ENCODE measurements around the gene IKZF5.

Gene IKZF5

DNA sequence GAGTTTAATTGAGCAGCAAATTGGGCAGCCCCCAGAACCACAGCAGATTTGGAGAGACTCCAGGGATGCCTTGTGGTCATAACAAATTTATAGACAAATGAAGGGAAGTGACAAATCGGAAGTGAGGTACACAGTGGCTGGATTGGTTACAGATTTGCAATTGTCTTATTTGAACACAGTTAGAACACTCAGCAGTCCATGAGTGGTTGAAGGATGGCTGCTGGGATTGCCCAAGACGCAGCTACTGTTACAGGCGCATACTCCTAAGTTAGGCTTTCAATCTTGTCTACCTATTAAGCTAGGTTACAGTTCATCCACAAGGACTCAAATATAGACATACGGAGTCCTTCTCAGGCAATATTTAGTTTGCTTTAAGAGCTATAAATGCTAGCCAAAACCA, 7.6 kb upstream of the IKZF5 start:
- no peak for DNase-seq (ENCODE audit: extremely low read depth in 1 of 2, low read depth in 1 of 2)

DNA sequence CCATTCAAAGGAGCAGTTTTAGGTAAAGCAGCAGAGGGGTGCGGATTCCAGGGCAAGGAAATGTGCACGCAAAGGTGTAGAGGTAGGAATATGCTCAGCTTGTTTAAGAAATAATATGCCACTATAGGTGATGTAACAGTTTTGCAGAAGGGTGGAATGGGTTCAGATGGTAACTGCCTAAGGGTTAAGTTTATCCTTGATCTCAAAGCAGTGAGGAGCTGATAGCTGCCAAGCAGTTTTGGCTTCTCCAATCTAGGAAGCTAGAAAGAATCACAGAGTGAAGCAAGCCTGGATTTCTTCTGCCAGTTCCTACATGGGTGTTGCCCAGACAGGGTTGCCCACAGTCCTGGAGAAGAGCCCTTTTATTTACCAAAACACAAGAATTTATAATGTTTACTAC, 6.2 kb upstream of the IKZF5 start:
- no peak for DNase-seq (ENCODE audit: extremely low read depth in 1 of 2, low read depth in 1 of 2)

- DNase-seq (ENCODE audit: extremely low read depth in 1 of 2, low read depth in 1 of 2) = no peak
Observed at GRCh38 chr10:123013456-123014419, 5.1 kb upstream of the IKZF5 start.

DNA sequence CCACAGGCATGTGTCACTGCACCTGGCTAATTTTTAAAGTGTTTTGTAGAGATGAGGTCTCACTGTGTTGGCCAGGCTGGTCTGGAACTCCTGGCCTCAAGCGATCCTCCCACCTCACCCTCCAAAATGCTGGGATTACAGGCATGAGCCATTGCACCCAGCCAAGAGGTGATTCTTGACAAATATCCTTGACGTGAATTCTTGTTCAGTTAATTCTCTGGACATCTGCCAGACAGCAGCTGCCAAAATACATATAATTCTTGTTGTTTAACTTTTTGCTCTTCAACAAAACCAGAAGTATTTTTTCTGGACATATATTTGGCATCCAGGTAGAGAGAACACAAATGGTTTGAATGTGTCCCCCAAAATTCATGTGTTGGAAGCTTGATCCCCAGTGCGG, 3.4 kb upstream of the IKZF5 start:
- no peak for DNase-seq (ENCODE audit: extremely low read depth in 1 of 2, low read depth in 1 of 2)

GRCh38 chr10:123009105-123009820, 668 bp upstream of the IKZF5 start:
- no peak for DNase-seq (ENCODE audit: extremely low read depth in 1 of 2, low read depth in 1 of 2)

DNA sequence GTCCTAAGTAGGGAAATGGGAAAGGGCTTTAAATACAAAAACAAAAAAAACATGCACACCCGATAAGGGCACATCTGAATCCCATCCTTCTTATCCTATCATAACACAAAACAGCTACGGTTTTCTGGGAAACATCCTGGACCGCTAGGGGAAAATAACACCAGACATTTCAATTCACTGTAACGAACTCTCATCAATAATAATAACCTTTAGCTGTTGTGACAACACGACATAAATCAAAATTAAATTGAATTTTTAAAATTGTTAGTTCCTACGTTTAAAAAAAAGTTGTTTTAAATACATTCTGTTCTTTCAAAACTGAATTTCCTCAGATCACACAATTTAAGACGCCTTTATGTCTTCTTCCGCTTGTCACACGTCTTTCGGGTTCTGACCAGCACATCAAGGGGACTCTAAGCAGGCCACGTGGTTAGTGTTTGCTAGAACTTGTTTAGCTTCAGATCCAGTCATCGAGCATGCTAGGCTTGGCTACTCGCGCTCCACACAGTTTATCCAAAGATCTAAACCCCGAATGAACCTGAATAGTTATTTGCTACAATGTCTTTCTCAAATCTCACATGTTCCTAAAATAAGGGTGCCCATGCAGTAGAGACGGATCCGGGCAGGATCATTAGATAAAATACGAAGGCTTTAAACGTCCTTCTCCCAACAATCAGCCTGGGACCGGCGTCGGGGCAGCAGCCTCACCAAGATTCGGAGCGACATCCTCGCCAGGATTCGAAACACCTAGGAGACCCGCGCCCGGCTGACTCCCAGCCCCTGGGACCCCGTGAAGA, 839 bp downstream of the IKZF5 start:
- peak in 1 of 2 donors; percentile 23 for DNase-seq (ENCODE audit: extremely low read depth in 1 of 2, low read depth in 1 of 2)

DNA sequence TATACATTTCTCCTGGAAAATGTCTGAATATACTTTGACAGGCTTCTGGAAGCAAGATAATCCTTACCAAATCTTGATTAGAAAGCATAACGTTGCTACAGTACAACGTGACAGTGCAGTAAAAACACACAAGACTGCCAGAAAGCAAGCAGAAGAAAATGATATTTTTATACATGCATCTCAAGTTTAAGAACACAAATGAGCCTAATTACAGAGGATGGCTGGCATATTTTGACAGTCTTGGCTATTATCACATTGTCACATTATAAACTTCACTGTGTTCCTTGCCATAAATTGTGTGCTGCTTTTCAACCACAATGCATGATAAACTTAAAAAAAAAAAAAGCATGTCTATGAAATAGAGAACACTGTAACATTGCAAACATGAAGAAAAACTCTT, 4.3 kb downstream of the IKZF5 start:
- DNase-seq (ENCODE audit: extremely low read depth in 1 of 2, low read depth in 1 of 2) = no peak

- DNase-seq (ENCODE audit: extremely low read depth in 1 of 2, low read depth in 1 of 2) = no peak
Observed at GRCh38 chr10:123001370-123001769, 7.2 kb downstream of the IKZF5 start.

GRCh38 chr10:123000155-123000554, 8.4 kb downstream of the IKZF5 start:
- no peak for DNase-seq (ENCODE audit: extremely low read depth in 1 of 2, low read depth in 1 of 2)

DNA sequence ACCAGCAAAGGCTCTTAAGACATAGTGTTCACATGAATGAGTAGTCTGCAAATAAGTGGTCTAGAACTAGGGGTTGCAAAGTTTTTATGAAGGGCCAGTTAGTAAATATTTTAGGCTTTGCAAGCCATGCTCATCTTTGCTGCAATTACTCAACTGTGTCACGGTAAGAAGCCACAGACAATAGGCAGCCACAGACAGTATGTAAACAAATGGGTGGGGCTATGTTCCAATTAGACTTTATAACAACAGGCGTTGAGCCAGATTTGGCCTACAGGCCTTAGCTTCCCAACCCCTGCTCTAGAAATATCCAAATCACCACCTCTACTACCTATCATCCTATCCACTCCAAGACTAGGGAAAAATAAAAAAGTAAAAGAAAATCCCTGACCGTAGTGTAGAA, 9.2 kb downstream of the IKZF5 start:
- DNase-seq (ENCODE audit: extremely low read depth in 1 of 2, low read depth in 1 of 2) = no peak

DNA sequence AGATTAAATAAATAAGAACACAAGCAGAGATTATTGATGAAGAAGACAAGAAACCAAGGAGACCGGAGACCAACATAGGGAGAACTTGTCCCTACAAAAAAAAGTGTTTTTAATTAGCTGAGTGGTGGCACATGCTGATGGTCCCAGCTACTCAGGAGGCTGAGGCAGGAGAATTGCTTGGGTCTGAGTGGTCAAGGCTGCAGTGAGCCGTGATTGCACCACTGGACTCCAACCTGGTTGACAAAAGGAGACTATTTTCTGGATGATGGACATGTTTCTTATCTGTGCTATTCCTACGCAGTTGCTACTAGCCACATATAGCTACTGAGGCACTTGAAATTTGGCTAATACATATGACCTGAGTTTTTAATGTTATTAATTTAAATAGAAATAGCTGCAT, 9.7 kb downstream of the IKZF5 start:
- no peak for DNase-seq (ENCODE audit: extremely low read depth in 1 of 2, low read depth in 1 of 2)

GRCh38 chr10:122998360-122998917, 10.2 kb downstream of the IKZF5 start:
- no peak for DNase-seq (ENCODE audit: extremely low read depth in 1 of 2, low read depth in 1 of 2)

DNA sequence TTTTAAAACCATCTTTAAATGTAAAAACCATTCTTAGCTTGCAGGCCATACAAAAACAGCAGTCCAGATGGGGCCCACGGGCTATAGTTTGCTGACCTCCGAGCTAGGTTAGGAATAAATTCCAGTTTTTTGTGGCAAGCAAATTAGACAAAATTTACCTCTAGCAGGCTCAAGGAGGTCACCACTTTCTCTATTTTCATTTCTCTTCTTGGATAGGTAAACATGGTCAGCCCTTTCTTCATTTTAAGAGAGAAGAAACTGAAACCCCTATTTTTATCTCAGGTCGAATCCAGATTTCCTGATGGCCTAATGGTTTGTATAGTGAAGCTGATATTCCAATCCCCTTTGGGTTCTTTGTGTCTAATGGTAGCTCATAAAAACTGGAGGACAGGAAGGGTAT, 10.7 kb downstream of the IKZF5 start:
- no peak for DNase-seq (ENCODE audit: extremely low read depth in 1 of 2, low read depth in 1 of 2)

- no peak for DNase-seq (ENCODE audit: extremely low read depth in 1 of 2, low read depth in 1 of 2)
Observed at GRCh38 chr10:122995936-122996335, 12.7 kb downstream of the IKZF5 start.

- DNase-seq (ENCODE audit: extremely low read depth in 1 of 2, low read depth in 1 of 2) = no peak
Observed at GRCh38 chr10:122993797-122994336, 14.7 kb downstream of the IKZF5 start.

DNA sequence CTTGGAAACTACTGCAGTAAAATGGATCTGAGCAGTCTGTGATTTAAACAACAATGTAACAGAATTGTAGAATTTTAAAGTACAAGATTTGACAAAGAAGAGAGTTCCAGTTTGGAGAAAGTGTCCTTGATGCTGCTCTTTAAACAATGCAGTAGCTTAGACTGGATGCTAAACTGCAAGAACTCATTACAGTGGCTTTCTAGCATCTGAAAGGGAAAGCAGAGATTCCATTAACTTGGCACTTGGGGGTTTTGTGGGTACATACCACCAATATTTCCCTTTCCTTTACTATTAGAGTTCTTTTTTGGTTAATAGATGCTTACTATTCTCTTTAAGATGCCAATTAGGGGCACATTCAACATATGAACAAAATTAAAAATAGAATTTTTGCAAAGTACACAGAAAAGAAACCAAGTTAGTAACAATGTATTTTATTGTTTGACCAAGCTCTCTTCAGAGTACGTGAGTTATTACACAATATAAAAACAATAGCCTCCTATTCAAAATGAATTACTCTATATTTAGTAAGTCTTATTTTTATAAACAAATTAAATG, 16.5 kb downstream of the IKZF5 start:
- DNase-seq (ENCODE audit: extremely low read depth in 1 of 2, low read depth in 1 of 2) = no peak

- DNase-seq (ENCODE audit: extremely low read depth in 1 of 2, low read depth in 1 of 2) = no peak
Observed at GRCh38 chr10:122990278-122990677, 18.3 kb downstream of the IKZF5 start.

DNA sequence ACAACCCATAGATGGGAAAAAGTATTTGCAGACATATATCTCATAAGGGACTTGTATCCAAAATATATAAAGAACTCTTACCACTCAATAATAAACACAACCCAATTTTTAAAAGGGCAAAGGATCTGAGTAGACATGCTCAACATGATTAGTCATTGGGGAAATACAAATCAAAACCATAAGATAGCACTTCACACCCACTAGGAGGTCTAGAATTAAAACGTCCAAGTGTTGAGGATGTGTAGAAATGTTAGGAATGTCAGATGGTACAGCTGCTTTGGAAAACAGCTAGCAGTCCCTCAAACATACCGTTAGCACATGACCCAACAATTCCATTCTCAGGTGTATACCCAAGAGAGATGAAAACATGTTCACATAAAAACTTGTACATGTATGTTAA, 20.1 kb downstream of the IKZF5 start:
- DNase-seq (ENCODE audit: extremely low read depth in 1 of 2, low read depth in 1 of 2) = no peak

GRCh38 chr10:122986335-122986734, 22.3 kb downstream of the IKZF5 start:
- DNase-seq (ENCODE audit: extremely low read depth in 1 of 2, low read depth in 1 of 2) = no peak

GRCh38 chr10:122984708-122985107, 23.9 kb downstream of the IKZF5 start:
- DNase-seq (ENCODE audit: extremely low read depth in 1 of 2, low read depth in 1 of 2) = no peak
